Fibroblast of lung (primary cell): ENCODE results near the gene GRIN1. TPM values are rescaled to one million over a fixed set of nuclear protein-coding genes. Genes with fewer than 3 reads are reported as not detected.

ENCODE experiments used
- DNase-seq, 2 donors: peaks; one replicate each; pipeline versions ENCODE4 v3.0.0 to v3.0.0-alpha.2; 2010; ENCODE audit warnings: low read depth in 2 of 2
- H2AFZ ChIP-seq: 2 replicates; pipeline ENCODE4 v1.5.1; 2012; ENCODE audit warnings: low read length, control low read depth, inconsistent platforms
- H3K27ac ChIP-seq: 2 replicates; pipeline ENCODE4 v1.5.1; 2011; ENCODE audit warnings: low read length, control low read depth; ENCODE audit not compliant: insufficient read depth
- H3K27me3 ChIP-seq: 2 replicates; pipeline ENCODE4 v1.5.1; 2011; ENCODE audit warnings: mild to moderate bottlenecking, low read length; ENCODE audit not compliant: control insufficient read depth, insufficient read depth
- H3K36me3 ChIP-seq: 2 replicates; pipeline ENCODE4 v1.5.1; 2011; ENCODE audit warnings: low read length; ENCODE audit not compliant: control insufficient read depth, insufficient read depth
- H3K4me1 ChIP-seq: 2 replicates; pipeline ENCODE4 v1.5.1; 2011; ENCODE audit warnings: low read length; ENCODE audit not compliant: control insufficient read depth, insufficient read depth; ENCODE audit errors: extremely low read depth
- H3K4me2 ChIP-seq: 2 replicates; pipeline ENCODE4 v1.5.1; 2011; ENCODE audit warnings: low read length, control low read depth; ENCODE audit not compliant: insufficient read depth; ENCODE audit errors: extremely low read depth
- H3K4me3 ChIP-seq, 4 experiments: fragments of 200-600 bp in 1 of 4; sonication (generic) in 1 of 4; replicated peaks in 1 of 4; 2 replicates each; pipeline ENCODE4 v1.5.1; 2011 to 2016; ENCODE audit warnings: low read length in 4 of 4, low read depth in 3 of 4, mild to moderate bottlenecking in 3 of 4, control low read depth in 2 of 4, inconsistent platforms in 1 of 4, mixed read lengths in 1 of 4; ENCODE audit not compliant: insufficient read depth in 1 of 4; ENCODE audit errors: control extremely low read depth in 1 of 4
- H3K79me2 ChIP-seq: 2 replicates; pipeline ENCODE4 v1.5.1; 2012; ENCODE audit warnings: mild to moderate bottlenecking, low read length, inconsistent platforms; ENCODE audit not compliant: control insufficient read depth, insufficient read depth
- H3K9ac ChIP-seq: 2 replicates; pipeline ENCODE4 v1.5.1; 2011; ENCODE audit warnings: mild to moderate bottlenecking, low read length, control low read depth; ENCODE audit not compliant: insufficient read depth
- H3K9me3 ChIP-seq: 2 replicates; pipeline ENCODE4 v1.5.1; 2012; ENCODE audit warnings: low read depth, low read length; ENCODE audit not compliant: control insufficient read depth, insufficient read depth
- H4K20me1 ChIP-seq: 2 replicates; pipeline ENCODE4 v1.5.1; 2011; ENCODE audit warnings: low read length; ENCODE audit not compliant: control insufficient read depth, insufficient read depth; ENCODE audit errors: extremely low read depth
- EZH2 ChIP-seq: IDR thresholded peaks from 2 replicates; pipeline ENCODE4 v1.5.1; 2012; ENCODE audit warnings: low read length, control low read depth, mild to moderate bottlenecking; ENCODE audit errors: missing control alignments
- polyA plus RNA-seq, 2 donors: library from polyadenylated mRNA; depleted of rRNA in 1 of 2; stranded (reverse) in 1 of 2; unstranded in 1 of 2; fragments of >200 nt; gene quantifications; 2 replicates each; pipeline ENCODE4 v1.2.1, GENCODE V29; 2011 to 2012; ENCODE audit warnings: missing spikeins in 1 of 2
- total RNA-seq: library from RNA; depleted of rRNA; stranded (reverse); fragments of >200 nt; gene quantifications from 2 replicates; pipeline ENCODE4 v1.2.1, GENCODE V29; 2014
- TF ChIP-seq, protein P1 (sequence below), 2 donors: IDR thresholded peaks in 1 of 2; conservative IDR thresholded peaks in 1 of 2; 1 replicate in 1 of 2; 2 replicates in 1 of 2; pipeline ENCODE4 v1.5.1; 2011 to 2012; ENCODE audit warnings: low read length in 2 of 2, control low read depth in 1 of 2, inconsistent platforms in 1 of 2, low read depth in 1 of 2, mild to moderate bottlenecking in 1 of 2

Gene GRIN1
- total and polyA plus RNA-seq, 2 donors (not counting 1 experiment from before 2014, with no cell fraction given) = under 0.01 to 0.08 TPM

- no peaks in the 10 kb centered on the region for H3K9me3 ChIP-seq
- H2AFZ ChIP-seq = no peak overlapping the region
- H3K9ac ChIP-seq = no peak overlapping the region
- peaks cover 32% of the 10 kb centered on the region for H3K27me3 ChIP-seq
- DNase-seq = no peak
- H3K79me2 ChIP-seq = no peaks in the 10 kb centered on the region
- no peak overlapping the region for H3K4me3 ChIP-seq
- H3K36me3 ChIP-seq = no peaks in the 10 kb centered on the region
- no peaks in the 10 kb centered on the region for H3K4me1 ChIP-seq
- no peaks in the 10 kb centered on the region for H4K20me1 ChIP-seq
- TF ChIP-seq, protein P1, sequence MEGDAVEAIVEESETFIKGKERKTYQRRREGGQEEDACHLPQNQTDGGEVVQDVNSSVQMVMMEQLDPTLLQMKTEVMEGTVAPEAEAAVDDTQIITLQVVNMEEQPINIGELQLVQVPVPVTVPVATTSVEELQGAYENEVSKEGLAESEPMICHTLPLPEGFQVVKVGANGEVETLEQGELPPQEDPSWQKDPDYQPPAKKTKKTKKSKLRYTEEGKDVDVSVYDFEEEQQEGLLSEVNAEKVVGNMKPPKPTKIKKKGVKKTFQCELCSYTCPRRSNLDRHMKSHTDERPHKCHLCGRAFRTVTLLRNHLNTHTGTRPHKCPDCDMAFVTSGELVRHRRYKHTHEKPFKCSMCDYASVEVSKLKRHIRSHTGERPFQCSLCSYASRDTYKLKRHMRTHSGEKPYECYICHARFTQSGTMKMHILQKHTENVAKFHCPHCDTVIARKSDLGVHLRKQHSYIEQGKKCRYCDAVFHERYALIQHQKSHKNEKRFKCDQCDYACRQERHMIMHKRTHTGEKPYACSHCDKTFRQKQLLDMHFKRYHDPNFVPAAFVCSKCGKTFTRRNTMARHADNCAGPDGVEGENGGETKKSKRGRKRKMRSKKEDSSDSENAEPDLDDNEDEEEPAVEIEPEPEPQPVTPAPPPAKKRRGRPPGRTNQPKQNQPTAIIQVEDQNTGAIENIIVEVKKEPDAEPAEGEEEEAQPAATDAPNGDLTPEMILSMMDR (conservative IDR thresholded peaks at IDR 0.05 in 1 of 2, IDR thresholded peaks at IDR 0.05 in 1 of 2; ENCODE audit: low read depth in 1 of 2, low read length in 2 of 2) = no peak
- TF ChIP-seq EZH2 = no peak
- no peak overlapping the region for H3K27ac ChIP-seq
- H3K4me2 ChIP-seq = no peak overlapping the region
Measured at GRCh38 chr9:137170486-137171148, 31.7 kb downstream of the GRIN1 start.

- Histone ChIP-seq H3K9me3 (no peaks in the 10 kb centered on the region), H3K36me3 (no peaks in the 10 kb centered on the region), H4K20me1 (no peaks in the 10 kb centered on the region), H3K4me2 (no peak overlapping the region), H3K9ac (no peak overlapping the region), H3K27ac (no peak overlapping the region), H3K4me3 (no peak overlapping the region), H2AFZ (no peak overlapping the region), H3K27me3 (peaks cover 31% of the 10 kb centered on the region), H3K79me2 (no peaks in the 10 kb centered on the region), H3K4me1 (no peaks in the 10 kb centered on the region)
- DNase-seq = no peak
- no peak for TF ChIP-seq EZH2
- TF ChIP-seq, protein P1 (conservative IDR thresholded peaks at IDR 0.05 in 1 of 2, IDR thresholded peaks at IDR 0.05 in 1 of 2; ENCODE audit: low read depth in 1 of 2, low read length in 2 of 2) = no peak
Measured at GRCh38 chr9:137171149-137171900, 32.4 kb downstream of the GRIN1 start.

DNA sequence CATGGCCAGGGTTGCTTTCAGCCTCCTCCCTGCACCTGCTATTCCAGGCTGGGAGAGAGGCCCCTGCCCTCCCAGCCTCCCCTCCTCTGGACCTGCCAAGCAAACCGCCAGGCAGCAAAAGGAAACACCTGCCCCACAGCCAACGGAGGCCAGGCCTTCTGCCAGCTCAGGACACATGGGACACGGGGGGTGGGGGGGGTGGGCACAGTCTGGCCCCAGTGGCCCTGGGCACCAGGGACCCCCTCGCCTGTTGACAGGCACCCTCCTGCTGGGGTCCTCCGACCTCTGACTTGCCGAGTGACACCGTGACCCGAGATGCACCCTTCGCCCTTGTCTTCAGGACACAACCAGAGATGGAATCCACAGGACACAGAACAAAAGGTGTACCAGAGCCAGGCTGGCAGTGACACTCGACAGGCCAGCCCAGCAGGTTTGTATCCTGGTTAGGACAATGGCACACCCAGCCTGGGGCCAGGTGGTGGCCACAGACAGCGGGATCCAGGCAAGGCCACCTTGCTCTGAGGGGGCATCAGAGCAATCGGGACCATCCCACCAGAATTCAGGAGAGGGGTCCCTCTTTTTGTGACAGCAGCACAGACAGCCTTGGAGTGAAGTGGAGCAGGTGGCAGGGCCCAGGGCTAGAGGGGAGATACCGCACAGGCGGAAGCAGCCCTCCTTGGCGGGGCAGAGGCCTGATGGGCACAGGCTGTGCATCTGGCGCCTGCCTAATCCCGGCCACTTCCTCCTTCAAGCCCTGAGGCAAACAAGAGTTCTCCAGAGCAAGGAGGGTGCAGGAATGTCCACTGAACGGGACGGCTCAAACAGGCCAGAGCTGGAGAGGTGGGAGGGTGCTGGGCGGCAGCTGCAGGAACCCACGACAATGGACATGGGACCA lies 34.2 kb downstream of the GRIN1 start:
- DNase-seq = no peak
- no peak overlapping the region for H2AFZ ChIP-seq
- no peak overlapping the region for H3K4me3 ChIP-seq
- no peak overlapping the region for H3K27ac ChIP-seq
- H3K27me3 ChIP-seq = peaks cover 21% of the 10 kb centered on the region
- no peaks in the 10 kb centered on the region for H3K9me3 ChIP-seq
- no peak overlapping the region for H3K4me2 ChIP-seq
- TF ChIP-seq, protein P1 (conservative IDR thresholded peaks at IDR 0.05 in 1 of 2, IDR thresholded peaks at IDR 0.05 in 1 of 2; ENCODE audit: low read depth in 1 of 2, low read length in 2 of 2) = no peak
- no peak for TF ChIP-seq EZH2
- no peaks in the 10 kb centered on the region for H3K79me2 ChIP-seq
- H3K36me3 ChIP-seq = peaks cover 3% of the 10 kb centered on the region
- no peaks in the 10 kb centered on the region for H3K4me1 ChIP-seq
- no peaks in the 10 kb centered on the region for H4K20me1 ChIP-seq
- H3K9ac ChIP-seq = no peak overlapping the region
